ENCODE results near the gene SLC10A3. TPM values are rescaled to one million over a fixed set of nuclear protein-coding genes. Genes with fewer than 3 reads are reported as not detected.

SLC10A3 gene
- total and polyA plus RNA-seq, 2 donors from 2014 or later, result 19.0 to 27.3 TPM

GRCh38 chrX:154446430-154446829 lies 44.0 kb downstream of the SLC10A3 start:
- no peak for TF ChIP-seq CTCF (IDR thresholded peaks at IDR 0.05; ENCODE audit: borderline replicate concordance, extremely low read depth, insufficient read depth)
- Histone ChIP-seq H3K27me3 (ENCODE audit: control insufficient read depth, insufficient read depth, low read length) (no peaks in the 10 kb centered on the region), H3K9me3 (ENCODE audit: control insufficient read depth in 2 of 3, insufficient read depth in 1 of 3, low read length in 3 of 3) (no peaks in the 10 kb centered on the region), H3K4me3 (ENCODE audit: low read length in 3 of 3) (no peak overlapping the region), H3K9ac (ENCODE audit: low read length in 3 of 3) (no peak overlapping the region), H3K36me3 (ENCODE audit: control insufficient read depth in 2 of 3, insufficient read depth in 3 of 3, low read length in 3 of 3) (peaks cover 0 to 11% (median 6%) of the 10 kb centered on the region in 3 donors), H3K4me1 (ENCODE audit: control insufficient read depth in 2 of 3, insufficient read depth in 2 of 3, low read depth in 1 of 3, low read length in 3 of 3) (peaks cover 0 to 10% (median 0%) of the 10 kb centered on the region in 3 donors), H3K27ac (ENCODE audit: low read depth in 2 of 2, low read length in 2 of 2) (no peak overlapping the region)
- FAIRE-seq (no peak), DNase-seq (peak in 1 of 5 donors; percentile 55)
- intact Hi-C loops (cut with DNase I), result no loop called here

- no peak overlapping the region for H3K27ac ChIP-seq (ENCODE audit: low read depth in 2 of 2, low read length in 2 of 2)
- peaks cover 0 to 10% (median 0%) of the 10 kb centered on the region in 3 donors for H3K4me1 ChIP-seq (ENCODE audit: control insufficient read depth in 2 of 3, insufficient read depth in 2 of 3, low read depth in 1 of 3, low read length in 3 of 3)
- intact Hi-C loops (cut with DNase I), result no loop called here
- peaks cover 0 to 11% (median 8%) of the 10 kb centered on the region in 3 donors for H3K36me3 ChIP-seq (ENCODE audit: control insufficient read depth in 2 of 3, insufficient read depth in 3 of 3, low read length in 3 of 3)
- DNase-seq (peak in 1 of 5 donors; percentile 66), FAIRE-seq (no peak)
- no peak for TF ChIP-seq CTCF (IDR thresholded peaks at IDR 0.05; ENCODE audit: borderline replicate concordance, extremely low read depth, insufficient read depth)
- no peaks in the 10 kb centered on the region for H3K27me3 ChIP-seq (ENCODE audit: control insufficient read depth, insufficient read depth, low read length)
- H3K4me3 ChIP-seq (ENCODE audit: low read length in 3 of 3), result no peak overlapping the region
- no peaks in the 10 kb centered on the region for H3K9me3 ChIP-seq (ENCODE audit: control insufficient read depth in 2 of 3, insufficient read depth in 1 of 3, low read length in 3 of 3)
- no peak overlapping the region for H3K9ac ChIP-seq (ENCODE audit: low read length in 3 of 3)
These were observed 44.7 kb downstream of the SLC10A3 start for GRCh38 chrX:154445776-154446175.

- peak in 1 of 5 donors; percentile 78 for DNase-seq
- TF ChIP-seq CTCF (IDR thresholded peaks at IDR 0.05; ENCODE audit: borderline replicate concordance, extremely low read depth, insufficient read depth), result no peak
- H3K9ac ChIP-seq (ENCODE audit: low read length in 3 of 3), result peak overlapping the region in 2 of 3 donors; percentile 48 to 55
These were observed 45.6 kb downstream of the SLC10A3 start for GRCh38 chrX:154444755-154445246.

More at GRCh38 chrX:154444755-154445246, 45.6 kb downstream of the SLC10A3 start:
- peak overlapping the region in 2 of 3 donors; percentile 45 to 55 for H3K4me3 ChIP-seq (ENCODE audit: low read length in 3 of 3)
- peaks cover 0 to 10% (median 0%) of the 10 kb centered on the region in 3 donors for H3K4me1 ChIP-seq (ENCODE audit: control insufficient read depth in 2 of 3, insufficient read depth in 2 of 3, low read depth in 1 of 3, low read length in 3 of 3)
- intact Hi-C loops (cut with DNase I), result no loop called here
- no peaks in the 10 kb centered on the region for H3K27me3 ChIP-seq (ENCODE audit: control insufficient read depth, insufficient read depth, low read length)
- no peak for FAIRE-seq
- H3K27ac ChIP-seq (ENCODE audit: low read depth in 2 of 2, low read length in 2 of 2), result peak overlapping the region in 1 of 2 donors; percentile 22
- H3K9me3 ChIP-seq (ENCODE audit: control insufficient read depth in 2 of 3, insufficient read depth in 1 of 3, low read length in 3 of 3), result no peaks in the 10 kb centered on the region
- H3K36me3 ChIP-seq (ENCODE audit: control insufficient read depth in 2 of 3, insufficient read depth in 3 of 3, low read length in 3 of 3), result peaks cover 0 to 12% (median 8%) of the 10 kb centered on the region in 3 donors
